ENCODE measurements around the gene SIM1.

SIM1 gene

GRCh38 chr6:100470422-100471120 lies 5.8 kb upstream of the SIM1 start:
- no peak for DNase-seq

- DNase-seq, result no peak
Measured at GRCh38 chr6:100469101-100469859, 4.6 kb upstream of the SIM1 start.

GRCh38 chr6:100468016-100468622 lies 3.4 kb upstream of the SIM1 start:
- no peak for DNase-seq

GRCh38 chr6:100467129-100468015 lies 2.7 kb upstream of the SIM1 start:
- DNase-seq, result no peak

GRCh38 chr6:100466410-100467128 lies 1.8 kb upstream of the SIM1 start:
- DNase-seq, result no peak

GRCh38 chr6:100465701-100466409 lies 1.1 kb upstream of the SIM1 start:
- no peak for DNase-seq

- DNase-seq, result no peak
Measured at GRCh38 chr6:100464162-100464851, 414 bp downstream of the SIM1 start.

GRCh38 chr6:100463630-100464161 lies 1.0 kb downstream of the SIM1 start:
- DNase-seq, result no peak

- DNase-seq, result no peak
Measured at GRCh38 chr6:100462706-100463629, 1.8 kb downstream of the SIM1 start.

GRCh38 chr6:100461917-100462705 lies 2.6 kb downstream of the SIM1 start:
- no peak for DNase-seq

GRCh38 chr6:100461278-100461916 lies 3.3 kb downstream of the SIM1 start:
- no peak for DNase-seq

- no peak for DNase-seq
Measured at GRCh38 chr6:100460650-100461204, 4.0 kb downstream of the SIM1 start.

- no peak for DNase-seq
Measured at GRCh38 chr6:100459592-100460184, 5.0 kb downstream of the SIM1 start.

GRCh38 chr6:100458841-100459591 lies 5.7 kb downstream of the SIM1 start:
- DNase-seq, result no peak

- no peak for DNase-seq
Measured at GRCh38 chr6:100457311-100457990, 7.3 kb downstream of the SIM1 start.

GRCh38 chr6:100456908-100457235 lies 7.8 kb downstream of the SIM1 start:
- no peak for DNase-seq

Measured in effector CD8-positive, alpha-beta T cell (primary cell).